PC-3 (cell line): Measurements from ENCODE around the gene PLAC9.

Experiments
- CTCF ChIP-seq: fragments of 300-600 bp; sonication (generic); conservative IDR thresholded peaks from 2 replicates; pipeline ENCODE4 v1.5.1; 2017; ENCODE audit warnings: antibody characterized with exemption, low read depth, mild to moderate bottlenecking, low read length
- EZH2 ChIP-seq: fragments of 300-600 bp; sonication (generic); IDR thresholded peaks from one replicate; pipeline ENCODE4 v1.6.1; 2017; ENCODE audit warnings: antibody characterized with exemption, mild to moderate bottlenecking, low read length; ENCODE audit not compliant: unreplicated experiment
- EZH2phosphoT487 ChIP-seq: fragments of 300-600 bp; sonication (generic); IDR thresholded peaks from 2 replicates; pipeline ENCODE4 v1.6.1; 2018; ENCODE audit warnings: mild to moderate bottlenecking, antibody characterized with exemption, low read length, borderline replicate concordance

GRCh38 chr10:80139265-80139664 is 6.7 kb downstream of the PLAC9 start:
- TF ChIP-seq CTCF (no peak), EZH2 (no peak), EZH2phosphoT487 (no peak)
